Common myeloid progenitor, CD34-positive (primary cell): ENCODE measurements around the gene AP1S3. TPM values are rescaled to one million over a fixed set of nuclear protein-coding genes. Genes with fewer than 3 reads are reported as not detected.
A peak's percentile ranks its signal among the peaks of the same experiment; 100 is the strongest.

ENCODE experiments used
- CTCF ChIA-PET: fragments of 350-600 bp; sonication (Branson Sonifier 250); formaldehyde crosslinking; loops from one replicate; lab custom pipeline; 2021; ENCODE audit warnings: antibody characterized with exemption; lab: Charles Lee
- POLR2A ChIA-PET: fragments of 350-600 bp; sonication (Branson Sonifier 250); formaldehyde crosslinking; loops from one replicate; lab custom pipeline; 2021; ENCODE audit warnings: antibody characterized with exemption; lab: Charles Lee
- DNase-seq, 3 donors: peaks; one replicate each; pipeline versions ENCODE4 v3.0.0 to v3.0.0-alpha.2; 2013
- H3K27ac ChIP-seq, 2 experiments: 1 replicate in 1 of 2; 2 replicates in 1 of 2; pipeline ENCODE4 v1.7.0; 2013; ENCODE audit warnings: inconsistent platforms in 2 of 2, low read length in 2 of 2, mild to moderate bottlenecking in 2 of 2, low read depth in 1 of 2, moderate library complexity in 1 of 2; ENCODE audit not compliant: severe bottlenecking in 2 of 2, insufficient read depth in 1 of 2, poor library complexity in 1 of 2
- H3K27me3 ChIP-seq, 5 experiments: replicated peaks in 2 of 5; 1 replicate in 3 of 5; 2 replicates in 2 of 5; pipeline versions ENCODE4 v1.6.1 to v1.7.0; 2013; ENCODE audit warnings: low read length in 4 of 5, mild to moderate bottlenecking in 2 of 5, moderate library complexity in 2 of 5, inconsistent platforms in 1 of 5; ENCODE audit not compliant: insufficient read depth in 5 of 5, control insufficient read depth in 4 of 5
- H3K36me3 ChIP-seq, 4 experiments: 1 replicate in 2 of 4; 2 replicates in 2 of 4; pipeline versions ENCODE4 v1.6.1 to v1.7.0; 2013; ENCODE audit warnings: low read length in 3 of 4, control low read depth in 1 of 4, mild to moderate bottlenecking in 1 of 4; ENCODE audit not compliant: control insufficient read depth in 4 of 4, insufficient read depth in 4 of 4
- H3K4me1 ChIP-seq, 4 experiments: 1 replicate in 3 of 4; 2 replicates in 1 of 4; pipeline versions ENCODE4 v1.6.1 to v1.7.1; 2013; ENCODE audit warnings: low read length in 3 of 4, mild to moderate bottlenecking in 3 of 4, control low read depth in 1 of 4, inconsistent platforms in 1 of 4, moderate library complexity in 1 of 4; ENCODE audit not compliant: control insufficient read depth in 4 of 4, insufficient read depth in 4 of 4; ENCODE audit errors: control extremely low read depth in 1 of 4
- H3K4me3 ChIP-seq, 7 experiments: 1 replicate in 4 of 7; 2 replicates in 3 of 7; pipeline versions ENCODE4 v1.5.1 to v1.7.0; 2013; ENCODE audit warnings: mild to moderate bottlenecking in 7 of 7, low read length in 6 of 7, moderate library complexity in 6 of 7, inconsistent platforms in 2 of 7, low read depth in 2 of 7, control low read depth in 1 of 7; ENCODE audit not compliant: insufficient read depth in 4 of 7, control insufficient read depth in 1 of 7; ENCODE audit errors: extremely low read depth in 1 of 7
- H3K9me3 ChIP-seq, 5 experiments: 1 replicate in 4 of 5; 2 replicates in 1 of 5; pipeline versions ENCODE4 v1.6.1 to v1.7.1; 2013; ENCODE audit warnings: low read length in 4 of 5, mild to moderate bottlenecking in 2 of 5, inconsistent platforms in 1 of 5, low read depth in 1 of 5, moderate library complexity in 1 of 5; ENCODE audit not compliant: control insufficient read depth in 4 of 5, insufficient read depth in 2 of 5; ENCODE audit errors: control extremely low read depth in 1 of 5
- WGBS: methylation state at CpG from one replicate; pipeline ENCODE4 v1.1.5; 2013; ENCODE audit not compliant: insufficient coverage; 5-methylcytosine and 5-hydroxymethylcytosine counted together
- polyA plus RNA-seq: library from polyadenylated mRNA; unstranded; fragments of 120-200 nt; gene quantifications from one replicate; pipeline ENCODE4 v1.2.1, GENCODE V29; 2013

Gene AP1S3
- 1.6 TPM for polyA plus RNA-seq

GRCh38 chr2:223837287-223838061 lies at the start of gene AP1S3:
Gene AP1S3 (minus strand): TSS chr2:223837582. CDS start chr2:223837450, 132 bp downstream.
- ChIA-PET CTCF (interaction anchor here (0.6 to 1.5 kb wide), 4 partner anchors 15 to 1206 kb away, joined by 3 to 6 read pairs (median 4); no protein-coding TSS in a partner anchor), POLR2A (no interaction called here)
- H3K4me1 ChIP-seq = peaks cover 5 to 18% (median 16%) of the 10 kb centered on the region in 4 experiments
- H3K27me3 ChIP-seq = no peaks in the 10 kb centered on the region
- WGBS = under 1% methylated on average over 69 of the region's 82 CpGs
- no peak within 1 kb of the TSS for H3K27ac ChIP-seq
- peak; percentile 72 to 85 (median 82) for DNase-seq
- H3K9me3 ChIP-seq = no peaks in the 10 kb centered on the region
- H3K36me3 ChIP-seq = no peaks in the 10 kb centered on the region
- H3K4me3 ChIP-seq = peak within 1 kb of the TSS; percentile 50 to 87 (median 76)

GRCh38 chr2:223887127-223887526 lies 49.7 kb upstream of the AP1S3 start:
- Histone ChIP-seq H3K27me3 (no peaks in the 10 kb centered on the region), H3K9me3 (no peaks in the 10 kb centered on the region), H3K27ac (no peak overlapping the region), H3K4me1 (no peaks in the 10 kb centered on the region), H3K4me3 (no peak overlapping the region), H3K36me3 (peaks cover 2 to 36% (median 16%) of the 10 kb centered on the region in 4 experiments)
- POLR2A ChIA-PET = no interaction called here
- CTCF ChIA-PET = no interaction called here
- no peak for DNase-seq
- 100% methylated on average over 5 of the region's 5 CpGs for WGBS

GRCh38 chr2:223886726-223887125 lies 49.3 kb upstream of the AP1S3 start:
- POLR2A ChIA-PET = no interaction called here
- CTCF ChIA-PET = no interaction called here
- Histone ChIP-seq H3K4me1 (no peaks in the 10 kb centered on the region), H3K4me3 (no peak overlapping the region), H3K27me3 (no peaks in the 10 kb centered on the region), H3K36me3 (peaks cover 4 to 38% (median 19%) of the 10 kb centered on the region in 4 experiments), H3K27ac (no peak overlapping the region), H3K9me3 (no peaks in the 10 kb centered on the region)
- no peak for DNase-seq
- no CpG with 5 or more reads among the region's 2 CpGs for WGBS

- 94% methylated on average over 2 of the region's 3 CpGs for WGBS
- Histone ChIP-seq H3K36me3 (peaks cover 10 to 47% (median 29%) of the 10 kb centered on the region in 4 experiments), H3K27ac (no peak overlapping the region)
These were observed 47.0 kb upstream of the AP1S3 start for GRCh38 chr2:223884399-223884798.

GRCh38 chr2:223882715-223883114 lies 45.3 kb upstream of the AP1S3 start:
- WGBS = 95% methylated on average over 3 of the region's 5 CpGs
- CTCF ChIA-PET = no interaction called here
- peaks cover 12 to 51% (median 35%) of the 10 kb centered on the region in 4 experiments for H3K36me3 ChIP-seq

More at GRCh38 chr2:223884399-223884798, 47.0 kb upstream of the AP1S3 start:
- Histone ChIP-seq H3K27me3 (no peaks in the 10 kb centered on the region), H3K4me1 (no peaks in the 10 kb centered on the region), H3K9me3 (no peaks in the 10 kb centered on the region), H3K4me3 (no peak overlapping the region)
- ChIA-PET POLR2A (no interaction called here), CTCF (no interaction called here)
- no peak for DNase-seq

GRCh38 chr2:223880796-223881195 lies 43.4 kb upstream of the AP1S3 start:
- Histone ChIP-seq H3K4me1 (no peaks in the 10 kb centered on the region), H3K27me3 (no peaks in the 10 kb centered on the region), H3K4me3 (no peak overlapping the region), H3K27ac (no peak overlapping the region), H3K9me3 (no peaks in the 10 kb centered on the region), H3K36me3 (peaks cover 13 to 51% (median 37%) of the 10 kb centered on the region in 4 experiments)
- ChIA-PET CTCF (no interaction called here), POLR2A (no interaction called here)
- no peak for DNase-seq
- 100% methylated on average over 2 of the region's 4 CpGs for WGBS

More at GRCh38 chr2:223882715-223883114, 45.3 kb upstream of the AP1S3 start:
- Histone ChIP-seq H3K27ac (no peak overlapping the region), H3K4me3 (no peak overlapping the region), H3K9me3 (no peaks in the 10 kb centered on the region), H3K4me1 (no peaks in the 10 kb centered on the region), H3K27me3 (no peaks in the 10 kb centered on the region)
- POLR2A ChIA-PET = no interaction called here
- no peak for DNase-seq

- no peak for DNase-seq
- H3K4me1 ChIP-seq = no peaks in the 10 kb centered on the region
- H3K27me3 ChIP-seq = no peaks in the 10 kb centered on the region
- CTCF ChIA-PET = no interaction called here
- no peak overlapping the region for H3K4me3 ChIP-seq
- H3K27ac ChIP-seq = no peak overlapping the region
- POLR2A ChIA-PET = no interaction called here
- no peaks in the 10 kb centered on the region for H3K9me3 ChIP-seq
- H3K36me3 ChIP-seq = peaks cover 15 to 52% (median 30%) of the 10 kb centered on the region in 4 experiments
- WGBS = 100% methylated on average over 2 of the region's 6 CpGs
These were observed 40.5 kb upstream of the AP1S3 start for GRCh38 chr2:223877721-223878410.
